ENCODE results near the gene CIC. TPM values are rescaled to one million over a fixed set of nuclear protein-coding genes. Genes with fewer than 3 reads are reported as not detected.

Gene CIC
- total and polyA plus RNA-seq, 10 of the 15 experiments (the other 5 are each of a cell fraction or from before 2014, with no cell fraction given), result 0.18 to 50.6 (median 7.1) TPM

- TF ChIP-seq ZNF687 (IDR thresholded peaks at IDR 0.05) (peak; percentile 68; the same call in 1 of the 2 replicates), ZBTB40 (IDR thresholded peaks at IDR 0.05; ENCODE audit: borderline replicate concordance) (peak; percentile 87; the same call in 1 of the 2 replicates), EP300 (IDR thresholded peaks at IDR 0.05; ENCODE audit: borderline replicate concordance in 1 of 2, control insufficient read depth in 1 of 2, low read depth in 2 of 2, low read length in 2 of 2) (no peak), IKZF2 (IDR thresholded peaks at IDR 0.05) (peak; percentile 46 to 61; a peak in 2 of 4 replicates), E2F8 (IDR thresholded peaks at IDR 0.05; ENCODE audit: low read depth, partially characterized antibody) (peak; percentile 72), MLLT1 (IDR thresholded peaks at IDR 0.05) (peak; percentile 55), FOS (IDR thresholded peaks at IDR 0.05; ENCODE audit: borderline replicate concordance, extremely low read depth, insufficient read length) (no peak), E4F1 (IDR thresholded peaks at IDR 0.05; ENCODE audit: borderline replicate concordance, partially characterized antibody) (peak; percentile 78)
These were observed 26.3 kb upstream of the CIC start, which contains the start of gene GSK3A (continued) for GRCh38 chr19:42242512-42243409.

Measured in GM12878 (cell line).